Measurements from ENCODE around the gene ACSL3.
A peak's percentile ranks its signal among the peaks of the same experiment; 100 is the strongest.

The ACSL3 gene

GRCh38 chr2:222884114-222884771, 23.4 kb downstream of the ACSL3 start:
- DNase-seq: no peak

GRCh38 chr2:222884805-222885424, 24.1 kb downstream of the ACSL3 start:
- DNase-seq: no peak

- no peak for DNase-seq
Measured at GRCh38 chr2:222887124-222887523, 26.3 kb downstream of the ACSL3 start.

GRCh38 chr2:222888716-222889115, 27.9 kb downstream of the ACSL3 start:
- DNase-seq: no peak

GRCh38 chr2:222891890-222892289, 31.1 kb downstream of the ACSL3 start:
- no peak for DNase-seq

GRCh38 chr2:222892321-222892720, 31.5 kb downstream of the ACSL3 start:
- peak; percentile 74 for DNase-seq

GRCh38 chr2:222892761-222893160, 31.9 kb downstream of the ACSL3 start:
- no peak for DNase-seq

- no peak for DNase-seq
Measured at GRCh38 chr2:222893716-222894115, 32.9 kb downstream of the ACSL3 start.

GRCh38 chr2:222895144-222895543, 34.3 kb downstream of the ACSL3 start:
- DNase-seq: no peak

- peak; percentile 66 for DNase-seq
Measured at GRCh38 chr2:222897898-222898297, 37.1 kb downstream of the ACSL3 start.

GRCh38 chr2:222899413-222900181, 38.8 kb downstream of the ACSL3 start:
- no peak for DNase-seq

GRCh38 chr2:222900354-222900753, 39.5 kb downstream of the ACSL3 start:
- DNase-seq: no peak

- no peak for DNase-seq
Measured at GRCh38 chr2:222902660-222903059, 41.8 kb downstream of the ACSL3 start.

- DNase-seq: peak; percentile 26
Measured at GRCh38 chr2:222903234-222904220, 42.7 kb downstream of the ACSL3 start.

- no peak for DNase-seq
Measured at GRCh38 chr2:222904557-222905258, 43.9 kb downstream of the ACSL3 start.

GRCh38 chr2:222907048-222907447, 46.2 kb downstream of the ACSL3 start:
- no peak for DNase-seq

- DNase-seq: no peak
Measured at GRCh38 chr2:222907790-222908441, 47.1 kb downstream of the ACSL3 start.

- no peak for DNase-seq
Measured at GRCh38 chr2:222909286-222909685, 48.5 kb downstream of the ACSL3 start.

- peak; percentile 98 for DNase-seq
Measured at GRCh38 chr2:222912117-222912516, 51.3 kb downstream of the ACSL3 start.

GRCh38 chr2:222912776-222913175, 51.9 kb downstream of the ACSL3 start:
- DNase-seq: no peak

Data from MV-4-11 (cell line).